ENCODE measurements around the gene AHR. TPM values are rescaled to one million over a fixed set of nuclear protein-coding genes. Genes with fewer than 3 reads are reported as not detected.
"Not testable (repeated sequence)": the region's sequence is repeated elsewhere in the genome, so short reads cannot be mapped to it uniquely, and the experiment has no call there.

The AHR gene
- total RNA-seq, 4 donors from 2014 or later, result 129 to 258 (median 149) TPM

DNA sequence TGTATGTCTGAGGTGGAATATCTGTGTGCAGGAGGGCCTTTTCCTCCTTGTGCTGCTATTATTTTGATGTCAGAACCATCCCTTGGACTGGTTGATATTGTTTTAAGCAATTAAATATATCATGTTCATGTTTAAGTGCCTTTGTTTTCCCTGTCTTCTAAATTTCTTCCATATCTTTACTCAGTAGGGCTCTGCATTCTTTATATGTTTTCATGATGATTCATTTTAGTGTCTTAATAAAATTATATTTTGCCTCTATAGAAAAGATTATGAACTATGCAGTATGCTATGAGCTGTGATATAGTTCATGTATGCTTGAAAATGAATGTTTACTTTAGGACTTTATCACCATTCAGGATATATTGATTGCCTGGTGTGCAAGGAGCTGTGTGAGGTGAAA lies 34.8 kb downstream of the AHR start:
- no peak for TF ChIP-seq CTCF (IDR thresholded peaks at IDR 0.05)
- DNase-seq (ENCODE audit: low spot score), result no peak

GRCh38 chr7:17336168-17336567 lies 37.7 kb downstream of the AHR start:
- TF ChIP-seq CTCF (IDR thresholded peaks at IDR 0.05), result no peak

More for the DNA sequence above, 34.8 kb downstream of the AHR start:
- no peak for ATAC-seq (ENCODE audit: low FRiP score)

GRCh38 chr7:17339139-17339538 lies 40.7 kb downstream of the AHR start:
- no peak for TF ChIP-seq CTCF (IDR thresholded peaks at IDR 0.05)
- DNase-seq (ENCODE audit: low spot score) (no peak), ATAC-seq (ENCODE audit: low FRiP score) (peak; percentile 46)

More at GRCh38 chr7:17336168-17336567, 37.7 kb downstream of the AHR start:
- ATAC-seq (ENCODE audit: low FRiP score) (no peak), DNase-seq (ENCODE audit: low spot score) (no peak)

- DNase-seq (ENCODE audit: low spot score) (no peak), ATAC-seq (ENCODE audit: low FRiP score) (no peak)
- no peak for TF ChIP-seq CTCF (IDR thresholded peaks at IDR 0.05)
Measured at GRCh38 chr7:17339952-17340351, 41.5 kb downstream of the AHR start.

GRCh38 chr7:17340655-17341054 lies 42.2 kb downstream of the AHR start:
- no peak for ATAC-seq (ENCODE audit: low FRiP score)
- no peak for TF ChIP-seq CTCF (IDR thresholded peaks at IDR 0.05)
- DNase-seq (ENCODE audit: low spot score), result no peak

DNA sequence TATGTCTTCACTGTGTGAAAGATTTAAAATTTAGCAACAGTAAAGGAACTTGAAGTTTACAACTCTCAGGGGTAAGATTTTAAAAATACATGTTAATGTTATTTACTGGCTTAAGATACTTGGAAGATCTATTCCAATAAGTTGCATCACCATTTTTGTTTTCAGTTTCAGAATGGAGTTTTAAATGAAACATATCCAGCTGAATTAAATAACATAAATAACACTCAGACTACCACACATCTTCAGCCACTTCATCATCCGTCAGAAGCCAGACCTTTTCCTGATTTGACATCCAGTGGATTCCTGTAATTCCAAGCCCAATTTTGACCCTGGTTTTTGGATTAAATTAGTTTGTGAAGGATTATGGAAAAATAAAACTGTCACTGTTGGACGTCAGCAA lies 44.3 kb downstream of the AHR start:
- ATAC-seq (ENCODE audit: low FRiP score), result no peak
- no peak for TF ChIP-seq CTCF (IDR thresholded peaks at IDR 0.05)
- no peak for DNase-seq (ENCODE audit: low spot score)

GRCh38 chr7:17347401-17347800 lies 48.9 kb downstream of the AHR start:
- DNase-seq (ENCODE audit: low spot score) (no peak), ATAC-seq (ENCODE audit: low FRiP score) (no peak)
- TF ChIP-seq CTCF (IDR thresholded peaks at IDR 0.05), result no peak

GRCh38 chr7:17348932-17349331 lies 50.5 kb downstream of the AHR start:
- not testable (repeated sequence) for ATAC-seq (ENCODE audit: low FRiP score); DNase-seq (ENCODE audit: low spot score)

- not testable (repeated sequence) for ATAC-seq (ENCODE audit: low FRiP score); DNase-seq (ENCODE audit: low spot score)
Measured at GRCh38 chr7:17350321-17350720, 51.9 kb downstream of the AHR start.

GRCh38 chr7:17353650-17354419 lies 55.4 kb downstream of the AHR start:
- ATAC-seq (ENCODE audit: low FRiP score); DNase-seq (ENCODE audit: low spot score): not testable (repeated sequence)

Data from omental fat pad (tissue), 4 donors.